ENCODE measurements around the gene CERK.
A peak's percentile ranks its signal among the peaks of the same experiment; 100 is the strongest.
"Not testable (repeated sequence)": the region's sequence is repeated elsewhere in the genome, so short reads cannot be mapped to it uniquely, and the experiment has no call there.

Gene CERK

GRCh38 chr22:46653596-46653995, 84.5 kb downstream of the CERK start:
- no peak for TF ChIP-seq CTCF (IDR thresholded peaks at IDR 0.05; ENCODE audit: extremely low read depth, missing control alignments)
- peak; percentile 72 for DNase-seq (ENCODE audit: low spot score)

- TF ChIP-seq CTCF (IDR thresholded peaks at IDR 0.05; ENCODE audit: extremely low read depth, missing control alignments), result no peak
- DNase-seq (ENCODE audit: low spot score), result no peak
Observed at GRCh38 chr22:46652847-46653331, 85.2 kb downstream of the CERK start.

GRCh38 chr22:46652081-46652846, 85.8 kb downstream of the CERK start:
- DNase-seq (ENCODE audit: low spot score), result no peak
- TF ChIP-seq CTCF (IDR thresholded peaks at IDR 0.05; ENCODE audit: extremely low read depth, missing control alignments), result no peak

- DNase-seq (ENCODE audit: low spot score), result no peak
- no peak for TF ChIP-seq CTCF (IDR thresholded peaks at IDR 0.05; ENCODE audit: extremely low read depth, missing control alignments)
Observed at GRCh38 chr22:46651316-46651715, 86.7 kb downstream of the CERK start.

GRCh38 chr22:46650078-46650810, 87.8 kb downstream of the CERK start:
- no peak for DNase-seq (ENCODE audit: low spot score)
- TF ChIP-seq CTCF (IDR thresholded peaks at IDR 0.05; ENCODE audit: extremely low read depth, missing control alignments), result no peak

GRCh38 chr22:46649141-46650077, 88.6 kb downstream of the CERK start:
- DNase-seq (ENCODE audit: low spot score), result no peak
- no peak for TF ChIP-seq CTCF (IDR thresholded peaks at IDR 0.05; ENCODE audit: extremely low read depth, missing control alignments)

- not testable (repeated sequence) for DNase-seq (ENCODE audit: low spot score)
Observed at GRCh38 chr22:46648225-46648820, 89.7 kb downstream of the CERK start.

Data from GM20000 (cell line).